Astrocyte of the spinal cord (primary cell): ENCODE results near the gene CHRFAM7A.
"Not testable (repeated sequence)": the region's sequence is repeated elsewhere in the genome, so short reads cannot be mapped to it uniquely, and the experiment has no call there.

Experiments
- DNase-seq: peaks from one replicate; pipeline ENCODE4 v3.0.0; 2011; ENCODE audit warnings: low read depth, low spot score
- H3K4me3 ChIP-seq: 2 replicates; pipeline ENCODE4 v1.5.1; 2011; ENCODE audit warnings: low read depth, mild to moderate bottlenecking, low read length, moderate library complexity
- in situ Hi-C: cut with HindIII; loops from 2 replicates; pipeline ENCODE4 v1.10.0; 2017; ENCODE audit warnings: low sequenced_read_pairs

Gene CHRFAM7A

DNA sequence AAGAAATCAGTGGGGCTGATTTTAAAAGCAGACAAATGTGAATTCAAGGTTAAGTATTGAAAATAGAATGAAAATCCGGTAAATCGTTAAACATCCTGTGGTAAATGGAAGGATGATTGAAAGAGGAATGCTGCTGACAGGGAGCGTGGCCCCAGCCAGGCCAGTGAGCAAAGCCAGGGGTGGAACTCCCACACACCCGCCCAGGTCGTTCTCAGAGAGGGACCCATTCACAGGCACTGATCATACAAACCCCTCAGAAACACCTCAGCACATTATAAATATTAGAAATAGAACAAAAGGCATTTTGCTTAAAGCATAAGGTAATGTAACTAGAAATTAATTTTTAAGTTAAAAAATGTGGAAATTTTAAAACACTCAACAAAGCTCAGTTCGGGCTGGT, 38.3 kb downstream of the CHRFAM7A start:
- DNase-seq, in situ Hi-C loops, H3K4me3 ChIP-seq: not testable (repeated sequence)

- in situ Hi-C loops, H3K4me3 ChIP-seq, DNase-seq: not testable (repeated sequence)
These were observed 43.5 kb downstream of the CHRFAM7A start for GRCh38 chr15:30349803-30350202.

- H3K4me3 ChIP-seq, in situ Hi-C loops, DNase-seq: not testable (repeated sequence)
These were observed 56.8 kb downstream of the CHRFAM7A start for GRCh38 chr15:30336584-30336983.

DNA sequence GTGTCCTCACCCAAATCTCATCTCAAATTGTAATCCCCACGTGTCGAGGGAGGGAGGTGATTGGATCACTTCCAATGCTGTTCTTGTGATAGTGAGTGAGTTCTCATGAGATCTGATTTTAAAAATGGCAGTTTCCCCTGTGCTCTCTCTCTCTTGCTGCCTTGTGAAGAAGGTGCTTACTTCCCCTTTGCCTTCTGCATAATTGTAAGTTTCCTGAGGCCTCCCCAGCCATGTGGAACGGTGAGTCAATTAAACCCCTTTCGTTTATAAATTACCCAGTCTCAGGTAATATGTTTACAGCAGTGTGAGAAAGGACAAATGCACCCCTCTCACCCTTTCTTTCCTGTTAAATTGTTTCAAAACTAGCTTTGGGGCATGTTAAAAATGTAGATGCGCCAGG, 59.2 kb downstream of the CHRFAM7A start:
- in situ Hi-C loops, DNase-seq, H3K4me3 ChIP-seq: not testable (repeated sequence)

DNA sequence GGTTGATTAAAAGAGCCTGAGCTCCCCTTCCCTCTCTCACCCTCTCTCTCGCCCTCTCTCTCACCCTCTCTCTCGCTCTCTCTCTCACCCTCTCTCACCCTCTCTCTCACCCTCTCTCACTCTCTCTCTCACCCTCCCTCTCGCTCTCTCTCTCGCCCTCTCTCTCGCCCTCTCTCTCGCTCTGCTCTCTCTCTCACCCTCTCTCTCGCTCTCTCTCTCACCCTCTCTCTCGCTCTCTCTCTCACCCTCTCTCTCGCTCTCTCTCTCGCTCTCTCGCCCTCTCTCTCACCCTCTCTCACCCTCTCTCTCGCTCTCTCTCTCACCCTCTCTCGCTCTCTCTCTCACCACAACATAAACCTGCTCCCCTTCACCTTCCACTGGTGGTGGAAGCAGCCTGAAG, 67.2 kb downstream of the CHRFAM7A start:
- in situ Hi-C loops, DNase-seq: not testable (repeated sequence)

DNA sequence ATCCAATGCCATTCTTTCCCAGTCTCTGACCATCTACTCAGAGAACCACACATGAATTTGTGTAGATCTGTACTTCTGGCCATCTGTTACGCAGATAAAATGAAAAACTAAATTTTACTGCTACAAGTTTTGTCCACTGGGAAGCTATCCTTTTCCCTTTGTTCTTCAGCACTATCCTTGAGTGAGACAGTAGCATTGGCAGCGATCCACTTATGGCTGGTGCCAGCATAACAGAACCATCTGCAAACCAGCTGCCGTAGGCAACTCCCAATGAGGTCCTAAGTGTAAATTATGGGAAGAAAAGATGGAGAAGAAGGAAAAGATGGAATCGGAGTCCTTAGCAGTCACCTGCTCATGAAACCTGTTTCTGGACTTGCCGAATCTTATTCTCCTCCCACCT, 72.3 kb downstream of the CHRFAM7A start:
- H3K4me3 ChIP-seq, in situ Hi-C loops, DNase-seq: not testable (repeated sequence)

More for the DNA sequence above, 67.2 kb downstream of the CHRFAM7A start:
- H3K4me3 ChIP-seq, result not testable (repeated sequence)

- H3K4me3 ChIP-seq, in situ Hi-C loops, DNase-seq: not testable (repeated sequence)
These were observed 77.6 kb downstream of the CHRFAM7A start for GRCh38 chr15:30315704-30316103.

DNA sequence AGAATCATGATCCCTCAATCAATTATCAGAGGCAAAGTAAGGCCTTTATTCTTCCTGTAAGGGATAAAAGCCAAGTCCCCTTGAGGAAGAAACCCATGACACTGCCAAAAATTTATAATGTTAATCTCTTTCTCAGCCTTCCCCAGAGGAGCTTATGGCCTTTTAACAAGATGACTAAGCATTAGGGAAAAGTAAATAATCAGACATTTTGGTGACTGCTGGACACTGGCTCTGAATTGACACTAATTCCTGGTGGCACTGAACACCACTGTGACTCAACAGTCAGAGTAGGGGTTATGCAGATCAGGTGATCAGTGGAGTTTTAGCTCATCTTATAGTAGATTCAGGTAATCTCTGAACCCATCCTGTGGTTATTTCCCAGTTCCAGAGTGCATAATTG, 82.8 kb downstream of the CHRFAM7A start:
- DNase-seq, in situ Hi-C loops, H3K4me3 ChIP-seq: not testable (repeated sequence)
